Erythroblast (primary cell): ENCODE measurements around the gene ULK4.

Experiments used
- GATA1 ChIP-seq: IDR thresholded peaks from 2 replicates; pipeline ENCODE4 v1.6.1; 2011; ENCODE audit warnings: low read depth, mild to moderate bottlenecking, control low read depth, low read length, moderate library complexity
- POLR2A ChIP-seq: IDR thresholded peaks from 2 replicates; pipeline ENCODE4 v1.6.1; 2011; ENCODE audit warnings: mild to moderate bottlenecking, low read length

- no peak for TF ChIP-seq POLR2A
- no peak for TF ChIP-seq GATA1
These were observed 710.3 kb downstream of the ULK4 start for GRCh38 chr3:41251593-41251992.
